OCI-LY7 (cell line): ENCODE results near the gene DCD. TPM values are rescaled to one million over a fixed set of nuclear protein-coding genes. Genes with fewer than 3 reads are reported as not detected.

ENCODE experiments used
- BruUV-seq: library from RNA; stranded (reverse); fragments of 400-500 nt; replicated peaks from 2 replicates; lab custom pipeline; 2021; lab: Mats Ljungman, UMichigan
- CTCF ChIA-PET: fragments of 300-600 bp; sonication (Branson Sonifier 250); formaldehyde crosslinking; loops from one replicate; lab custom pipeline; 2022; ENCODE audit warnings: antibody characterized with exemption; ENCODE audit not compliant: unreplicated experiment; lab: Charles Lee
- POLR2A ChIA-PET: fragments of 300-600 bp; sonication (Branson Sonifier 250); formaldehyde crosslinking; loops from one replicate; lab custom pipeline; 2022; ENCODE audit warnings: antibody characterized with exemption; lab: Charles Lee
- DNase-seq: peaks from one replicate; pipeline ENCODE4 v3.0.0-alpha.2; 2015; ENCODE audit warnings: low spot score
- H2AFZ ChIP-seq: fragments of 200-600 bp; sonication (generic), shearing (Covaris generic); 2 replicates; pipeline ENCODE4 v1.6.1; 2014; ENCODE audit warnings: mild to moderate bottlenecking, antibody characterized with exemption, low read length, moderate library complexity
- H3K27ac ChIP-seq: fragments of 200-600 bp; sonication (generic); 2 replicates; pipeline ENCODE4 v1.5.1; 2014; ENCODE audit warnings: mixed run types, low read depth, mild to moderate bottlenecking, moderate library complexity, low read length, inconsistent platforms; ENCODE audit not compliant: poor library complexity, severe bottlenecking
- H3K36me3 ChIP-seq: fragments of 200-600 bp; sonication (generic); 2 replicates; pipeline ENCODE4 v1.6.1; 2014; ENCODE audit warnings: mild to moderate bottlenecking, antibody characterized with exemption, low read length, moderate library complexity, mixed read lengths; ENCODE audit not compliant: insufficient read depth
- H3K4me1 ChIP-seq: fragments of 200-600 bp; sonication (generic); 2 replicates; pipeline ENCODE4 v1.5.1; 2014; ENCODE audit warnings: mild to moderate bottlenecking, low read length; ENCODE audit not compliant: insufficient read depth, poor library complexity, severe bottlenecking
- H3K4me2 ChIP-seq: fragments of 200-600 bp; sonication (generic); 2 replicates; pipeline ENCODE4 v1.6.1; 2014; ENCODE audit warnings: mild to moderate bottlenecking, low read length
- H3K4me3 ChIP-seq: fragments of 200-600 bp; sonication (generic); 2 replicates; pipeline ENCODE4 v1.5.1; 2014; ENCODE audit warnings: mild to moderate bottlenecking, low read depth, low read length; ENCODE audit not compliant: poor library complexity, severe bottlenecking
- H3K79me2 ChIP-seq: fragments of 200-600 bp; sonication (generic); 2 replicates; pipeline ENCODE4 v1.6.1; 2016; ENCODE audit warnings: low read depth, mild to moderate bottlenecking, low read length, moderate library complexity, mixed read lengths; ENCODE audit not compliant: insufficient read depth
- H3K9me2 ChIP-seq: fragments of 200-600 bp; sonication (generic); 2 replicates; pipeline ENCODE4 v1.6.1; 2016; ENCODE audit warnings: mild to moderate bottlenecking, low read length, mixed read lengths; ENCODE audit not compliant: insufficient read depth
- H3K9me3 ChIP-seq: fragments of 200-600 bp; sonication (generic); 2 replicates; pipeline ENCODE4 v1.6.1; 2014; ENCODE audit warnings: mild to moderate bottlenecking, mixed run types, low read length, mixed read lengths
- H4K20me1 ChIP-seq: fragments of 200-600 bp; sonication (generic); 2 replicates; pipeline ENCODE4 v1.6.1; 2014; ENCODE audit warnings: mild to moderate bottlenecking, antibody characterized with exemption, low read length, moderate library complexity, mixed read lengths; ENCODE audit not compliant: insufficient read depth
- EZH2phosphoT487 ChIP-seq: fragments of 200-600 bp; sonication (generic); IDR thresholded peaks from 2 replicates; pipeline ENCODE4 v1.6.1; 2018; ENCODE audit warnings: low read depth, borderline replicate concordance, mild to moderate bottlenecking, mixed run types, antibody characterized with exemption, low read length, moderate library complexity, mixed read lengths
- intact Hi-C: fragments of 100-400 bp; cut with micrococcal nuclease; formaldehyde crosslinking; loops from one replicate; pipeline ENCODE4 v1.10.0; 2022; ENCODE audit not compliant: unreplicated experiment
- total RNA-seq, 2 experiments: library from RNA; depleted of rRNA in 1 of 2; stranded (reverse); fragments of >200 nt in 1 of 2; shearing (Covaris generic) in 1 of 2; gene quantifications; 2 replicates each; pipeline ENCODE4 v1.2.3, GENCODE V29; 2014 to 2022
- TF ChIP-seq, protein P1 (sequence below): fragments of 200-600 bp; sonication (generic); conservative IDR thresholded peaks from 2 replicates; pipeline ENCODE4 v1.5.1; 2014; ENCODE audit warnings: mild to moderate bottlenecking, antibody characterized with exemption, low read length, moderate library complexity, mixed read lengths

The DCD gene
- total RNA-seq, 2 experiments from 2014 or later: not detected

DNA sequence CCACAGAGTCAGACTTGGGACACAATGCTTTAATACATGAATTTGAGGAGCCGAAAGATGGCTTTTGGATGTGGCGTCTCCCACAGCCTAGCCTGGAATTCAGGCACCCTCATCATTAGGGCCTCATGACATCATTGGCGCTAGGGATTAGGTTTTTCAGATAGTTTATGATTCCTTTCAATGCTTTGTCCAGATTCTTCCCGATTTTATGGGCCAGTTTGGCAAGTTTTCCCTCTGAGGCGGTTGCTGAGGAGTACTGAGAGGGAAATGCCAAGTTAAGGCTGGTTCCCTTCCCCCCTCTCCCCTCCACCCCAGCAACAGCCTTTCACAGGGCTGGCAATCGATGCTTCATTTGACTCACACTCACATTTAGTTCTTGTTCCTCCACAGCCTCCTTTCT lies 40.0 kb downstream of the DCD start:
- Histone ChIP-seq H3K79me2 (no peaks in the 10 kb centered on the region), H3K4me2 (no peak overlapping the region), H3K36me3 (no peaks in the 10 kb centered on the region), H4K20me1 (no peaks in the 10 kb centered on the region), H3K9me2 (no peaks in the 10 kb centered on the region), H3K4me3 (no peak overlapping the region), H2AFZ (no peak overlapping the region), H3K9me3 (no peaks in the 10 kb centered on the region), H3K4me1 (no peaks in the 10 kb centered on the region), H3K27ac (no peak overlapping the region)
- CTCF ChIA-PET: no interaction called here
- intact Hi-C loops: no loop called here
- DNase-seq: no peak
- no TSS peak for BruUV-seq
- POLR2A ChIA-PET: interaction anchor here (0.6 kb wide), 1 partner anchor 121 kb away, joined by 3 read pairs; no protein-coding TSS in a partner anchor
- TF ChIP-seq EZH2phosphoT487: no peak
- TF ChIP-seq, protein P1, sequence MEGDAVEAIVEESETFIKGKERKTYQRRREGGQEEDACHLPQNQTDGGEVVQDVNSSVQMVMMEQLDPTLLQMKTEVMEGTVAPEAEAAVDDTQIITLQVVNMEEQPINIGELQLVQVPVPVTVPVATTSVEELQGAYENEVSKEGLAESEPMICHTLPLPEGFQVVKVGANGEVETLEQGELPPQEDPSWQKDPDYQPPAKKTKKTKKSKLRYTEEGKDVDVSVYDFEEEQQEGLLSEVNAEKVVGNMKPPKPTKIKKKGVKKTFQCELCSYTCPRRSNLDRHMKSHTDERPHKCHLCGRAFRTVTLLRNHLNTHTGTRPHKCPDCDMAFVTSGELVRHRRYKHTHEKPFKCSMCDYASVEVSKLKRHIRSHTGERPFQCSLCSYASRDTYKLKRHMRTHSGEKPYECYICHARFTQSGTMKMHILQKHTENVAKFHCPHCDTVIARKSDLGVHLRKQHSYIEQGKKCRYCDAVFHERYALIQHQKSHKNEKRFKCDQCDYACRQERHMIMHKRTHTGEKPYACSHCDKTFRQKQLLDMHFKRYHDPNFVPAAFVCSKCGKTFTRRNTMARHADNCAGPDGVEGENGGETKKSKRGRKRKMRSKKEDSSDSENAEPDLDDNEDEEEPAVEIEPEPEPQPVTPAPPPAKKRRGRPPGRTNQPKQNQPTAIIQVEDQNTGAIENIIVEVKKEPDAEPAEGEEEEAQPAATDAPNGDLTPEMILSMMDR: no peak

DNA sequence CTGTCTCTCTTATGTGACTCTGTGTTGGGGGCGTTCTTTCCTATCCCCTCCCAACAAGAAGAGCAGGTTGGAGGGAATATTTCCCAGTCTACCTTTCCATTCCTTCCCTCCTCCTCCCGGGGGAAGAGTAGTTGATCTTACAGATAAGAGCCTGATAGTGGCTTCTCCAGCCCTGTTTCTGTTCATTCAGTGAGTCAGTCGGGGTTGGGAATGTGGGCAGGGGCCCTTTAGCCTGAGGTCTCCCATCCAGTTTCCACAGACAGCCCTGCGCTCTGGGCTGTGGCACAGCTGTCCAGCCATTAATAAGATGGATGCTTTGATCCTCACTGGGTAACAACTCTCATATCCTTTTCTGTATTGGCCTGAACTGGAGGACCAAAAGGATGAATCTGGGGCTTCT lies 41.6 kb downstream of the DCD start:
- no peaks in the 10 kb centered on the region for H3K36me3 ChIP-seq
- intact Hi-C loops: no loop called here
- ChIA-PET CTCF (no interaction called here), POLR2A (no interaction called here)
- TF ChIP-seq EZH2phosphoT487: no peak
- TF ChIP-seq, protein P1: no peak
- H2AFZ ChIP-seq: no peak overlapping the region
- no peak overlapping the region for H3K4me2 ChIP-seq
- H3K9me2 ChIP-seq: no peaks in the 10 kb centered on the region
- no peak overlapping the region for H3K4me3 ChIP-seq
- no peaks in the 10 kb centered on the region for H3K79me2 ChIP-seq
- no peaks in the 10 kb centered on the region for H3K9me3 ChIP-seq
- no peak for DNase-seq
- no TSS peak for BruUV-seq
- no peaks in the 10 kb centered on the region for H4K20me1 ChIP-seq
- H3K4me1 ChIP-seq: no peaks in the 10 kb centered on the region
- H3K27ac ChIP-seq: no peak overlapping the region

DNA sequence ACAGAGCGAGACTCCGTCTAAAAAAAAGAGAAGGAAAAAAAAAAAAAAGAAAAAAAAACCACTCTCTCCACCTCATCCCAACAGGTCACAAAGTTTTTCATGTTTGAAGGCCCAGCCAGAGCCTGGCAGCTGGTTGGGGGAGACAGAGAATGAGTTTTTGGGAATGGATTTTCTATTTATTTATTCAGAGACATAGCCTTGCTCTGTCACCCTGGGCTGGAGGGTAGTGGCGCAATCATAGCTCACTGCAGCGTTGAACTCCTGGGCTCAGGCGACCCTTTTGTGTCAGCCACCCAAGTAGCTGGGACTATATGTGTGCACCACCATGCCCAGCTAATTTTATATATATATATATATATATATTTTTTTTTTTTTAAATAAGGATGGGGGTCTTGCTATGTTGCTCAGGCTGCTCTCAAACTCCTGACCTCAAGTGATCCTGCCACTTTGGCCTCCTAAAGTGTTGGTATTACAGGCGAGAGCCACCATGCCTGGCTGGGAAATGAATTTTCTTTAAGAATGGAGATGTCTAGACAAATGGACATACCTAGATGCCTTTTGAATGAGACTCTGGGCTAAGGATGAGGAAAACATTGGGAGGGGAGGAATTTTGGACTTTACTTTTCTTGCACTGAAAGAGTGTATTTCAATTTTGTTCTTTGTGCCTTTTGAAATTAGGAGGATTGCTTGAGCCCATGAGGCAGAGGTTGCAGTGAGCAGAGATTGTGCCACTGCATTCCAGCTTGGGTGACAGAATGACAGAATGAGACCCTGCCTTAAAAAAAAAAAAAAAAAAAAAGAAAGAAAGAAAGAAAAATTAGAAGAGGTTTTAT lies 42.8 kb downstream of the DCD start:
- no TSS peak for BruUV-seq
- no peaks in the 10 kb centered on the region for H4K20me1 ChIP-seq
- TF ChIP-seq, protein P1: no peak
- no peak for TF ChIP-seq EZH2phosphoT487
- no peak overlapping the region for H3K4me3 ChIP-seq
- H3K36me3 ChIP-seq: no peaks in the 10 kb centered on the region
- H3K79me2 ChIP-seq: no peaks in the 10 kb centered on the region
- no peak overlapping the region for H3K27ac ChIP-seq
- CTCF ChIA-PET: no interaction called here
- intact Hi-C loops: no loop called here
- no peak overlapping the region for H3K4me2 ChIP-seq
- POLR2A ChIA-PET: no interaction called here
- DNase-seq: no peak
- H3K9me2 ChIP-seq: no peaks in the 10 kb centered on the region
- no peak overlapping the region for H2AFZ ChIP-seq
- no peaks in the 10 kb centered on the region for H3K9me3 ChIP-seq
- H3K4me1 ChIP-seq: no peaks in the 10 kb centered on the region
